MG63 (cell line): ENCODE results near the gene CELSR1. TPM values are rescaled to one million over a fixed set of nuclear protein-coding genes. Genes with fewer than 3 reads are reported as not detected.
A peak's percentile ranks its signal among the peaks of the same experiment; 100 is the strongest.

Experiments used
- DNase-seq: peaks from one replicate; pipeline ENCODE4 v3.0.0-alpha.2; 2020
- H3K27me3 ChIP-seq: fragments of 250-450 bp; sonication (Bioruptor Pico); 2 replicates; pipeline ENCODE4 v1.5.1; 2020; ENCODE audit warnings: mild to moderate bottlenecking, moderate library complexity
- H3K36me3 ChIP-seq: fragments of 250-450 bp; sonication (Bioruptor Pico); 2 replicates; pipeline ENCODE4 v1.5.1; 2020; ENCODE audit warnings: mild to moderate bottlenecking, moderate library complexity
- H3K4me3 ChIP-seq: fragments of 250-450 bp; sonication (Bioruptor Pico); 2 replicates; pipeline ENCODE4 v1.5.1; 2020; ENCODE audit warnings: mild to moderate bottlenecking, moderate library complexity
- H3K9me3 ChIP-seq: fragments of 250-450 bp; sonication (Bioruptor Pico); 2 replicates; pipeline ENCODE4 v1.5.1; 2020; ENCODE audit warnings: mild to moderate bottlenecking, moderate library complexity
- total RNA-seq: library from RNA; depleted of rRNA; stranded (reverse); fragments of >200 nt; shearing (Covaris generic); gene quantifications from 2 replicates; pipeline ENCODE4 v1.2.3, GENCODE V29; 2014; ENCODE audit warnings: low replicate concordance

CELSR1 gene
- total RNA-seq, 1 experiment from 2014 or later: 0.59 TPM

DNA sequence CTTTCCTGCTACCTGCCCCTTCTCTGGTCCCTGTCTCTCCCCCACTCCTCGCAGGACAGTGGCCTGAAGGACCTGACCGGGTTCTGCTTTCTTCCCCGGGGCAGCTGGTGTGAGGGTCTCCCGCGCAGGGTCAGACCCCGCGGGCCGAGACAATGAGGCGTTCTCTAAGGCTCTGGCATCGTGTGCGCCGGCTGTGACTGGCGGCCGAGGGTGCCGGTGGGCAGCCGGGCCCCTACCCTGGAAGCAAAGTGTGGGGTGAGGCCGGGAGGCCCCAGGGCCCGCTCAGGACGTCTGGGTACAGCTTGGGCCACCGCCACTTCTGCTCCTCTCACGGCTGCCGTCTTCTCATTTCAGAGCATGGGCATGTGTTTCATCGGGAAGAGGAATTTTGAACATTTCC is 185.7 kb downstream of the CELSR1 start:
- no peaks in the 10 kb centered on the region for H3K9me3 ChIP-seq
- peaks cover 72% of the 10 kb centered on the region for H3K36me3 ChIP-seq
- no peak overlapping the region for H3K4me3 ChIP-seq
- no peak for DNase-seq
- no peaks in the 10 kb centered on the region for H3K27me3 ChIP-seq

DNA sequence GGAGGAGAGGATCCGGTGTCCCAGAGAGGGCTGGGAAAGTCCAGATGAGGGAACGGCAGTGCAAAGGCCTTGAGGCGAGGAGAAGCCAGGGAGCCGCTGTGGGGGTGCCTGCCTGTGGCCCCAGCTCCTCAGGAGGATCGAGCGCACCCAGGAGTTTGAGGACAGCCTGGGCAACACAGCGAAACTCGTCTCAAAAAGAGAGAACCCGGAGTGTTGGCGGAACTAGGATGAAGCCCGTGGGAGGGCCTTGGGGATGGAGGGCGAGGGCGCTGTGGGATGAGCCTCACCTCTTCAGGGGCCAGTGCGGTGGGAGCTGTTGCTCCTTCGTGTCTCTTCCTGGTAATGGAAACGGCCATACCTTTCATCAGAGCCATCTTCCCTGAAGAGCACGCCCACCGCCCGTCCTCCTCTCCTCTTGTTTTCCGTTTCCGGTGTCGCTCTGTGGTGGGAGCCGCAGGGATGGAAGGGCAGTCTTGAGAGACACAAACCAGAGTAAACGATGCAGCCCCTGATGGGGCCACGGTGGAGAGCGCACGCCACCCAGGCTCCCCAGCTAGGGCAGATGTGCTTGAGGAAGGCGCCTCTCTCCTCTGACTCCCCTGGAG is 186.2 kb downstream of the CELSR1 start:
- H3K27me3 ChIP-seq: no peaks in the 10 kb centered on the region
- peaks cover 71% of the 10 kb centered on the region for H3K36me3 ChIP-seq
- no peak for DNase-seq

DNA sequence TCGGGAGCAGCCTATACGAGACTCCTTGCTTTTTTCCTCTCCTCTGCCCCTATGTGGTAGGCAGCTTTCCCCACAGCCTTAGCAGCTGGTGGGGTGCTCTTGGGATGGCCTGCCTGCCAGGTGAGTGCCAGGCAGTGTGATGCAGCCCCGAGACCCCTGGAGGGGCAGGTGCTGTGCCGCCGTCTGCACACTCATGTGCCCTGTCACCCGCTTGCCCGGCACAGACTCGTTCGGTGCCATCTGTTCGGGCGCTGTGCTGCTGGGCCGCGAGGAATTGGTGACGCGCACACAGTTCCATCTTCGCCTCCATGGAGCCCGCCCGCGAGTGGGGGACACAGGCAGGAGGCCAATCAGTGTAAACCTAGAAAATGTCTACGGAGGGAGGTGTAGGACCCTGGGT is 186.8 kb downstream of the CELSR1 start:
- Histone ChIP-seq H3K4me3 (no peak overlapping the region), H3K27me3 (no peaks in the 10 kb centered on the region), H3K9me3 (no peaks in the 10 kb centered on the region), H3K36me3 (peaks cover 69% of the 10 kb centered on the region)
- no peak for DNase-seq

More for the DNA sequence above, 186.2 kb downstream of the CELSR1 start:
- no peaks in the 10 kb centered on the region for H3K9me3 ChIP-seq
- H3K4me3 ChIP-seq: no peak overlapping the region

DNA sequence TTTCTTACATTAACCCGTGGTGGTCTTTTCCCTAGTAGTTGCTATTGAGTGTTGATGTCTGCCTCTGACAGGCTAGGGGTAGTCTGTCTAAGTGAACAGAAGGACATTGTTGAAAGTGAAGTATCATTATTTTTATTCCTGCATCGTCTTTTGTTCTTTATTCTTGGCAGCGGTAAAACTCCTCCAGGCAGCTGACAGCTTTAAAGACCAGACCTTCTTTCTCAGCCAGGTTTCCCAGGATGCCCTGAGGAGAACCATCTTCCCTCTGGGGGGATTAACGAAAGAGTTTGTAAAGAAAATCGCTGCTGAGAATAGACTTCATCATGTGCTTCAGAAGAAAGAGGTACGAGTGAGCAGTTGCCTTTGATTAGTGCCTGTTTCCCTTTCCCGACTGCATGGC is 187.3 kb downstream of the CELSR1 start:
- Histone ChIP-seq H3K36me3 (peaks cover 68% of the 10 kb centered on the region), H3K27me3 (no peaks in the 10 kb centered on the region), H3K4me3 (no peak overlapping the region), H3K9me3 (no peaks in the 10 kb centered on the region)
- DNase-seq: no peak

DNA sequence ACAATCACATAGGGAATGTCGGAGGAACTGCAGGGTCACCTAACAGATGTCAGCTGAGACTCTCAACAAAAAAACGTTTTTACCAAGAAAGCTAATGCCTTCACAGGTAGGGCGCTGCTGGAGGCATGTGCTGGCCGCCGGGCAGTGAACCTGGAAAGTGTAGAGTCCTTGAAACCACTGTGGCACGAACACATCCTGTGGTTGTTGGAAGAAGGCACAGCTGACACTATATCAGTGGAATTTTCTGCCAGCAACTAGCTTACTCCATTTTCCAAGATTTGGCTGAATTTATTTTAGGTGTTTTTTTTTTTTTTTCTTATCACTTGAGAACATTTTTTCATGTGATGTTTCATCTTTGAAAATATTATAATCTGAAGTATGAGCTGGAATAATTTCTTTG is 187.7 kb downstream of the CELSR1 start:
- Histone ChIP-seq H3K4me3 (no peak overlapping the region), H3K36me3 (peaks cover 67% of the 10 kb centered on the region), H3K27me3 (no peaks in the 10 kb centered on the region), H3K9me3 (no peaks in the 10 kb centered on the region)
- DNase-seq: no peak

DNA sequence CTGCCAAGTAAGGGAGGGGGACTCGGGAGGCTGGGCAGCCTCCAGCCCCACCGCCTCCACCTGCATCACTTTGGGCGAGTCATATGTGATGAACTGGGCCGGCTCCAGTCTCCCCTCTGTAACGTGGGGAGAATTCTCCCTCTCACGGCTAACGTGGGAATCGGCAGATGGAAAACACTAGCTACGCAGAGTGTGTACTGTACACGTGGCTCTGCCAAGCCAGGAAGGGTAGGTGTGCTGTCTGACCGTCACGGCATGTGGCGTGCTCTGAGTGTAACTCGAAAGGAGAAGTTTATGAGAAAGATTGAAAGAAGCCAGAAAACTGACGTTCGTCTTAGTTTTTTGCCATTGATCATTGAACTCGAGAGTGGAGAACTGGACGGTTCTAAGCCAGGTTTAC is 188.2 kb downstream of the CELSR1 start:
- Histone ChIP-seq H3K27me3 (no peaks in the 10 kb centered on the region), H3K9me3 (no peaks in the 10 kb centered on the region), H3K4me3 (no peak overlapping the region), H3K36me3 (peaks cover 69% of the 10 kb centered on the region)
- DNase-seq: no peak

DNA sequence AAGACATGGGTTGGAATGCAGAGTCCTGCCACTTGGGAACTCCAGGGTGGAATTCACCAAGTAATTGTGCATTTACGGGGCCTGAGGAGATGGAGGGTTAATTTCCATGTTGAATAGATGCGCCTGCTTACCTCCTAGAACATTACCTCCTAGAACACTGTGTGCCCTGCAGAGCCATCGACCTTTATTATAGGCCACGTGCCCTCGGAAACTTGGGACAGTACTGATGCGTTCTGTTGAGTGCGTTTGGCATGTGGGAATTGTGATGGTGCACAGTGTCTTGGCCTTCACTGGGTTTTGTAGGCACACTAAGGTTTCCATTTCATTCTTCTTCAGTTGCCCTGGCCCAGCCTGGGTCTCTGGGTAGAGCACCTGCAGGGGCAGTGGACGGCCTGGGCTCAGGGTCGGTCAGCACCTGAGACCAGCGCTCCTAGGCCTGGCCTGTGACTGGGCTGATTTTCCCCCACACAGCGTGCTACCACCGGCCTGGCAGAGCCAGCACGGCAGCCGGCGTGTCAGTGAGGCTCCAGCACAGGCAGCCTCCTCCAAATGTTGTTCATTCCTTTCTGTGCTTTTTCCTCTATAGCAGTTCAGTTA is 189.2 kb downstream of the CELSR1 start:
- H3K9me3 ChIP-seq: no peaks in the 10 kb centered on the region
- no peaks in the 10 kb centered on the region for H3K27me3 ChIP-seq
- no peak for DNase-seq
- H3K4me3 ChIP-seq: no peak overlapping the region
- peaks cover 70% of the 10 kb centered on the region for H3K36me3 ChIP-seq

DNA sequence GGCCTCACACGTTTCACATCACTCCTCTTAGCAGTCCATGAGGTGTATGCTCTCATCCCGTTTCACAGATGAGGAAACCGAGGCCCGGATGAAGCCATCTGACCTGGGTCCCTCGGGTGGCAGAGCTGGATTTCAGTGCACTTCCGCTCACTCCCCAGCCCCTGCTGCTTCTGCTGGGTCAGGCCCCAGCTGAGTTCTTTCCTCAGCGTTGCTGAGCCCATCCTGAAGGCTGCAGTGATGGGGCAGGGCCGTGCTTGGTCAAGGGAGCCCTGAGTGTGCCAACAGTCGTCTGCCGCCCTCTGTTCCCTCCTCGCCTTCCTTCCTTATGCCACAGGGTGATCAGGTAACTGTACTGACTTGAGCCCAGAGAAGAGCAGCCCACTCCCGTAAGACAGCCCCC is 189.8 kb downstream of the CELSR1 start:
- Histone ChIP-seq H3K9me3 (no peaks in the 10 kb centered on the region), H3K27me3 (no peaks in the 10 kb centered on the region), H3K4me3 (no peak overlapping the region), H3K36me3 (peaks cover 68% of the 10 kb centered on the region)
- DNase-seq: no peak

DNA sequence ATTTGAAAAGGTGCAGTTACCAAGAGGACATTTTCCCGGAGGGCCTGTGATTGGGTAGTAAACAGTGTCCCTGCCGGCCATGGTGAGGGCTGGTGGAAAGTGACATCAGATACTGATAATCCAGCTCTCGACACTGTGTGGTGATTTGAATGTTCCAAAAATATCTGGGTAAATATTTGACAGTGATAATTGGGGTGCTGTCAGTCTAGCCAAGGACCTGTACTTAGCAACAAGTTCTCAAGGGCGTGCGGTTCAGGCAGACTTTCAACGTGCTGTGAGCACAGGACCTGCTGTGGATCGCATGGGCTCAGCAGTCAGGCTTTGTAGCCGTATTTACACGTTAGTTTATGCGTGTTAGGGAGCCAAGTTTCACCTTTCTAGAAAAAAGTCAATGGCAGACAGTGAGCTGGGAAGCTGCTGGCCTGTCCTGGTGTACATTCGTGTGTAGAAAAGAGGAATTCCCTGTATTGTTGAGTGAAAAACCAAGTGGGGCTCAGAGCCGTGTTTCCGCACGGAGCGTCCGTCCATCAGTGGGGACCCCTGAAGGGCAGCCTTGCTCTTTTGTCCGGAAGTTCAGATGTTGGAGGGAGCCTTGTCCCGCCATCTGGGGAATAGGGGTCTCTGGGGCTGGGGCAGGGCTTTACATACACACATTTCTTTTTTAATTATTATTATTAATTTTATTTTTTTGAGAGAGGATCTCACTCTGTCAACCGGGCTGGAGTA is 190.6 kb downstream of the CELSR1 start:
- no peaks in the 10 kb centered on the region for H3K9me3 ChIP-seq
- DNase-seq: no peak
- no peak overlapping the region for H3K4me3 ChIP-seq
- H3K36me3 ChIP-seq: peaks cover 67% of the 10 kb centered on the region
- no peaks in the 10 kb centered on the region for H3K27me3 ChIP-seq

DNA sequence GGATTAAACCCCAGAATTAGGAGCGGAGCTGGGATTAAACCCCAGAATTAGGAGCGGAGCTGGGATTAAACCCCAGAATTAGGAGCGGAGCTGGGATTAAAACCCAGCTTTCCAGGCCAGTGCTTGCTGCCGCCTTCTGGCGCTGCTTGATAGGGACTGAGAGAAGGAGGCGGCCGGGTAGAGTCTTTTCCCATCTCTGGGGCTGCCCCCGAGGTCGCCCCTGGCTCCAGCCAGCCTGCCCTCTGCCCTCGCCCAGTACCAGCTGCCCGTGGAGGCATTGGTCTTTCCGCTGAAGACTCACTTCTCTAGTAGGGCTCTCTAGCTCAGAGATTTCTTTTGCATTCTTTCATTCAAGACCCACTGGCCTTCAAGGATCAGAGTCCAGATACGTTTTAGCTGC is 196.7 kb downstream of the CELSR1 start:
- no peaks in the 10 kb centered on the region for H3K9me3 ChIP-seq
- H3K27me3 ChIP-seq: no peaks in the 10 kb centered on the region
- no peak for DNase-seq
- H3K36me3 ChIP-seq: peaks cover 68% of the 10 kb centered on the region
- H3K4me3 ChIP-seq: no peak overlapping the region

DNA sequence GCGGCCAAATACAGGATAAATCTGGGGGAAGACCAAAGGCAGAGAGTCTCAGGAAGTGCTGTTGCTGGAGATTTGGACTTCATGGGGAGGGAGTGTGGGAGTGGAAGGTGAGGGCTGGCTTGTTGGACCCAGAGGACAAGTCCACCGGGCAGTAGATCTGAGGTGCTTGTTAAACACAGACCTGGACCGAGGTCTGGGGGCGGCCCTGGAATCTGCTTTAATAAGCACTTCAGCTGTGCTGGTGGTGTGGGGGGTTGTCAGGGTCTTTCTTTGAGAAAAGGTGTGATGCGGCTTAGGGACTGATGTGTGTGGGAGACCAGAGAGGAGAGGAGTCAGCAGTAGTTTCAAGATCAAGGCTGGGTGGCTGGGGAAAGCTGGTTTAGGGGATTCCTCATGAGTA is 197.5 kb downstream of the CELSR1 start:
- DNase-seq: no peak
- Histone ChIP-seq H3K4me3 (no peak overlapping the region), H3K36me3 (peaks cover 64% of the 10 kb centered on the region)

DNA sequence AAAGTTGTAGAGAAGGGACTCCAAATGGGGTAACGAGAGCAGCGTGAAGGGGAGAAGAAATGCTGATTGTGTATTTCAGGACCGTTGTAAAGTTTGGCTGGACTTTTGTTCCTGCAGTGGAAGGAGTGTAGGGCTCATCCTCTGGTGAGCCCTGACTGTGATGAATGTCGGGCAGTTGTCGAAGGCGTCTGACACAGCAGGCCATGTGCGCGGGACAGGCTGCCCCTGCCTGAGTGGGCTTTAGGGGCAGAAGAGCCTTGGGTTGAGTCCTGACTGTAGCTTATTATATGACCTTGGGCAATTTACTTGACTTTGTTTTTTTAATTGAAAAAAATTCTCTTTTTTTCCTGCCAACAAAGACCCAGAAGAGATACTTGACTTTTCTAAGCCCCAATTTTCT is 198.8 kb downstream of the CELSR1 start:
- no peak overlapping the region for H3K4me3 ChIP-seq
- H3K9me3 ChIP-seq: no peaks in the 10 kb centered on the region
- H3K36me3 ChIP-seq: peaks cover 52% of the 10 kb centered on the region
- no peaks in the 10 kb centered on the region for H3K27me3 ChIP-seq
- no peak for DNase-seq

More for the DNA sequence above, 197.5 kb downstream of the CELSR1 start:
- Histone ChIP-seq H3K9me3 (no peaks in the 10 kb centered on the region), H3K27me3 (no peaks in the 10 kb centered on the region)

DNA sequence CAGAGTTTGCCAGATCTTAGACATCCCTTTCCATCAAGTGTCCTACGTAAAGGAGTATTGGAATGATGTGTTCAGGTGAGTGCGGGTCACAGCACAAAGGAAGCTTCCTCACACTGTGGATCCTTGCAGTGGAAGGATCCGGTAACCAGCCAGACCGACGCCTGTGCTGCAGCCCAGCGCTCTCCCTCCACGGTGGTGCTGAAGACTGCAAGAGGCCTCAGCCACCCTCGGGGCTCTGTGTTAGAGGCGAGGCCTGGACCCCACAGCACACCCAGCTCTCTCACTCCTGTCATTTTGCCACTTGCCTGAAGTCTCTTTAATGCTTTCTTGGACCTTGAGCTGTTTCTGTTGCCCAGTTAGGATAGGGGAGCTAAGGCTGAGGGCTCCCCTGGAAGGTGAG is 199.6 kb downstream of the CELSR1 start:
- no peaks in the 10 kb centered on the region for H3K9me3 ChIP-seq
- H3K4me3 ChIP-seq: no peak overlapping the region; the same call in 1 of the 2 replicates
- peaks cover 54% of the 10 kb centered on the region for H3K36me3 ChIP-seq
- DNase-seq: no peak
- H3K27me3 ChIP-seq: no peaks in the 10 kb centered on the region

DNA sequence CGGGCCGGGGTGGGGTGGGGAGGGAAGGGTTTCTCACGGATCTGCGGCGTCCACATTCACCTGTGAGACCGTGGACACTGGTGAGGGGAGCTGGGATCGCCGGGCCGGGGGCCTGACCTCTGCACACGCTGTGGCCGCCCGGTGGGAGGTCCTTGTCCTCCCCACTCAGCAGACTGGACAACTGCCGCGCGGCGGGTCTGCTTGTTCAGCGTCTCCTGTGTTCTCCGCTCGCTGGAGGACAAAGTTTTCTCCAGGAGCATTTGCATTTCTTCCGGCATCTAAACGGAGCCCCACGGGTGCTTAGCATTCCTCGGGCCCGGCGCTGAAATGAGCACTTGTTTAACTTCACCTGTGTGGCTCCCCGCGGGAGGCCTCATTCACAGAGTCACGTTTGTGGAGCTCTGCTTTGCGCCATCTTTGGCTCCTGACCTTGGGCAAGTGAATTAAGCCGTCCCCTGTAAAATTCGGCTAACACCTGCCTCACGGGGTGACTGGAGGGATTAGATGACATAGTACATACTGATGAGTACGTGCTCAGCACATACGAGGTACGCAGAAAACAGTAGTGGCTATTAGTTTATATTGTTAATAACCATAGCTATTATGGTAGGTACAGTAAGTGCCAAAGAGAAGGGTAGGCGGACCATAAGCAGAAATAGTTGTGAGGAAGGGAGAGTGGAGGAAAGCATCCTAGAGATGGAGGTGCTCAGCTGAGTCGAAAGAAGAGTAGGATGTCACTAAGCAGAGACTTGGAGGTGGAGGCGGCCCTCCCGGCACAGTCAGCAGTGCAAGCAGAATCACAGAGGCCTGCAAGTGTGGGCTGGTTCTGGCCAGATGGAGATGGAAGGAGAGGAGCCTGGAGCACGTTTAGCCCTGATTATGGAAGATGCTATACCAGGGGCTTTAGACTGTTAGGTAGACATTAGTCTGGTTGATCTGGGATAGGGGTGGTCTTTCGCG is 201.0 kb downstream of the CELSR1 start:
- peak overlapping the region; percentile 92 for H3K4me3 ChIP-seq
- DNase-seq: peak; percentile 23
- peaks cover 55% of the 10 kb centered on the region for H3K36me3 ChIP-seq
- H3K27me3 ChIP-seq: no peaks in the 10 kb centered on the region
- no peaks in the 10 kb centered on the region for H3K9me3 ChIP-seq

DNA sequence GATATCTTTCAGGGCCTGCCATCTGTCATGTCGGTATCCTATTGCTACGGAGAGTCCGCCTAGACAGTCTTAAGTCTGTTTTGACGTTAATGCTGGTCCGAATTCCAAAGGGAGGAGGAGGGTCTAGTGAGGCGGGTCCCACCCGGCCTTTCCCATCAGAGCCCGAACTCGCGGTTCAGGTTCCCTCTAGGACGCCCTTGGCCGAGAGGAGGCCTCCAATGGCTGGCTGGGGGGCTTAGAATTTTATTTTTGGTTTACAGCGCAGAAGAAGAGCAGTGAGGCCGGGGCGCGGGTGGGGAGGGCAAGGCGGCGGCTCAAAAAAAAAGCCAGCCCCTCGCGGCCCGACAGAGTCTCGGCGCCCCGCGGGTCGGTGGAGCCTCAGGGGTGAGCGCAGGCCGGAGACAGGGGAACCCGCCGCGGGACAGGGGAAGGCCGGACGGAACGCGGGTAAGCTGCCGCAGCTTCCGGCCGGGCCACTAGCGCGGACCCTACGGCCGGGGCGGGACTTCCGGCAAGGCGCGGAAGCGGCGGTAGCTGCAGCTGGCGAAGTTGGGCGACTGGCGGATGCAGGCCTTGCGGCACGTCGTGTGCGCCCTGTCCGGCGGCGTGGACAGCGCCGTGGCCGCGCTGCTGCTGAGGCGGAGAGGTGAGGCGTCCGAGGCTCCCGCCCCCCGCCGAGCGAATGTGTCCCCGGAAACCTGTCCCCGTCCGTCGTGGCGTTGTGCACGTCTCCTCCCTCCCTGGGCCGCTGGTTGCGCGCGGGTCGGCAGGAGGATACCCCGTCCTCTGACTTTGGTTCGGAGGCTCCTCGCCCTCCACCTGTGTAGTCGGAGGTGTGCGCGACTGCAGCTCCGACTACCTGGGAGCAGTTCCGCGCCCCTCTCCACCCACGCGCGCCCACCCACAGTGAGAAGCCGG is 202.0 kb downstream of the CELSR1 start, which contains the start of gene TRMU:
TRMU (plus strand) TSS at position 514 of the 918 bp plus-strand sequence; CDS start at position 565, 51 bp downstream.
- peak within 1 kb of the TSS; percentile 92 for H3K4me3 ChIP-seq
- H3K36me3 ChIP-seq: peaks cover 57% of the 10 kb centered on the region
- H3K9me3 ChIP-seq: no peaks in the 10 kb centered on the region

DNA sequence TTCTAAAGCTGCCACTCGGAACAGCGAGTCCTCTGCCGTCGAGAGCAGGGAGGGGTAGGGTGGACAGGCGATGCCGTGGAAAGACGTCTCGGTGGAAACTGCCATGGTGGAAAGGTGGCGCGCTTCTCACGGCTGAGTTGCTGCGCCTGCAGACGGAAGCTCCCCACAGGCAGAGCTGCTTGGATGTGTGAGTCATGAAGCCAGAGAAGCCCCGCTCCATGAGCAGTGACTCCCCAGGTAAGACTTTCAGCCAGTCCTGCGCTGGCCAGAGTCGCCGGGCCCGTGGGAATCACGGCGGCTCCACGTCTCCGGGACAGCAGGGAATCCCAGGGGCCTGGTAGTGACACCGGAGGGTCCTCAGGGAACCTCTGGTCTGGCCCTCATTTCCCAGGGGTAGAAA is 205.9 kb downstream of the CELSR1 start:
- no peaks in the 10 kb centered on the region for H3K9me3 ChIP-seq
- DNase-seq: no peak
- peaks cover 63% of the 10 kb centered on the region for H3K36me3 ChIP-seq
- H3K4me3 ChIP-seq: no peak overlapping the region
- no peaks in the 10 kb centered on the region for H3K27me3 ChIP-seq

More for the DNA sequence above, 202.0 kb downstream of the CELSR1 start, which contains the start of gene TRMU:
- no peaks in the 10 kb centered on the region for H3K27me3 ChIP-seq
- DNase-seq: peak; percentile 88
